Neuron (in vitro differentiated cells): ENCODE data around the gene OR2H2.

Experiments used
- H2AFZ ChIP-seq: one replicate; pipeline ENCODE4 v1.6.1; 2013; ENCODE audit warnings: low read depth, mild to moderate bottlenecking, inconsistent platforms, low read length, moderate library complexity
- H3K27me3 ChIP-seq: one replicate; pipeline ENCODE4 v1.6.1; 2013; ENCODE audit warnings: low read length; ENCODE audit not compliant: insufficient read depth
- H3K36me3 ChIP-seq: one replicate; pipeline ENCODE4 v1.6.1; 2013; ENCODE audit warnings: low read length; ENCODE audit not compliant: insufficient read depth
- H3K4me1 ChIP-seq: one replicate; pipeline ENCODE4 v1.6.1; 2013; ENCODE audit warnings: low read length; ENCODE audit not compliant: insufficient read depth
- H3K4me3 ChIP-seq: 2 replicates; pipeline ENCODE4 v1.5.1; 2013; ENCODE audit warnings: mild to moderate bottlenecking, low read length, moderate library complexity
- H3K9me3 ChIP-seq: one replicate; pipeline ENCODE4 v1.6.1; 2013; ENCODE audit warnings: low read length

The OR2H2 gene

GRCh38 chr6:29564875-29565274 is 20.0 kb upstream of the OR2H2 start:
- no peaks in the 10 kb centered on the region for H3K9me3 ChIP-seq
- H3K27me3 ChIP-seq: peaks cover 8% of the 10 kb centered on the region
- no peaks in the 10 kb centered on the region for H3K36me3 ChIP-seq
- no peak overlapping the region for H2AFZ ChIP-seq
- H3K4me1 ChIP-seq: no peaks in the 10 kb centered on the region
- H3K4me3 ChIP-seq: no peak overlapping the region

GRCh38 chr6:29566856-29567255 is 18.1 kb upstream of the OR2H2 start:
- no peaks in the 10 kb centered on the region for H3K36me3 ChIP-seq
- no peak overlapping the region for H2AFZ ChIP-seq
- H3K4me1 ChIP-seq: no peaks in the 10 kb centered on the region
- H3K27me3 ChIP-seq: peaks cover 6% of the 10 kb centered on the region
- no peaks in the 10 kb centered on the region for H3K9me3 ChIP-seq
- H3K4me3 ChIP-seq: no peak overlapping the region

- H3K9me3 ChIP-seq: no peaks in the 10 kb centered on the region
- H3K4me1 ChIP-seq: no peaks in the 10 kb centered on the region
- H3K27me3 ChIP-seq: peaks cover 5% of the 10 kb centered on the region
- no peak overlapping the region for H2AFZ ChIP-seq
- no peak overlapping the region for H3K4me3 ChIP-seq
- no peaks in the 10 kb centered on the region for H3K36me3 ChIP-seq
Observed at GRCh38 chr6:29567541-29567940, 17.4 kb upstream of the OR2H2 start.

- H3K9me3 ChIP-seq: no peaks in the 10 kb centered on the region
- peaks cover 5% of the 10 kb centered on the region for H3K27me3 ChIP-seq
- H3K4me1 ChIP-seq: no peaks in the 10 kb centered on the region
- no peak overlapping the region for H2AFZ ChIP-seq
- H3K4me3 ChIP-seq: no peak overlapping the region
- H3K36me3 ChIP-seq: no peaks in the 10 kb centered on the region
Observed at GRCh38 chr6:29567991-29568390, 16.9 kb upstream of the OR2H2 start.

- peaks cover 10% of the 10 kb centered on the region for H3K27me3 ChIP-seq
- H3K36me3 ChIP-seq: no peaks in the 10 kb centered on the region
- H3K4me1 ChIP-seq: no peaks in the 10 kb centered on the region
- H2AFZ ChIP-seq: no peak overlapping the region
- no peaks in the 10 kb centered on the region for H3K9me3 ChIP-seq
- no peak overlapping the region for H3K4me3 ChIP-seq
Observed at GRCh38 chr6:29576056-29576455, 8.9 kb upstream of the OR2H2 start.

- H3K4me1 ChIP-seq: no peaks in the 10 kb centered on the region
- no peak overlapping the region for H3K4me3 ChIP-seq
- H3K27me3 ChIP-seq: peaks cover 7% of the 10 kb centered on the region
- no peaks in the 10 kb centered on the region for H3K9me3 ChIP-seq
- no peak overlapping the region for H2AFZ ChIP-seq
- no peaks in the 10 kb centered on the region for H3K36me3 ChIP-seq
Observed at GRCh38 chr6:29577544-29577943, 7.4 kb upstream of the OR2H2 start.

- Histone ChIP-seq H2AFZ (no peak overlapping the region), H3K4me3 (no peak overlapping the region), H3K27me3 (no peaks in the 10 kb centered on the region), H3K36me3 (no peaks in the 10 kb centered on the region), H3K9me3 (no peaks in the 10 kb centered on the region), H3K4me1 (no peaks in the 10 kb centered on the region)
Observed at GRCh38 chr6:29589423-29590048, 4.6 kb downstream of the OR2H2 start.

GRCh38 chr6:29590218-29590808 is 5.4 kb downstream of the OR2H2 start:
- no peaks in the 10 kb centered on the region for H3K9me3 ChIP-seq
- H3K36me3 ChIP-seq: no peaks in the 10 kb centered on the region
- H3K4me3 ChIP-seq: no peak overlapping the region
- no peaks in the 10 kb centered on the region for H3K4me1 ChIP-seq
- no peak overlapping the region for H2AFZ ChIP-seq
- H3K27me3 ChIP-seq: no peaks in the 10 kb centered on the region

GRCh38 chr6:29591677-29592076 is 6.8 kb downstream of the OR2H2 start:
- no peak overlapping the region for H2AFZ ChIP-seq
- H3K9me3 ChIP-seq: no peaks in the 10 kb centered on the region
- no peaks in the 10 kb centered on the region for H3K27me3 ChIP-seq
- H3K4me1 ChIP-seq: no peaks in the 10 kb centered on the region
- H3K4me3 ChIP-seq: no peak overlapping the region
- no peaks in the 10 kb centered on the region for H3K36me3 ChIP-seq

- H3K4me1 ChIP-seq: no peaks in the 10 kb centered on the region
- H3K27me3 ChIP-seq: no peaks in the 10 kb centered on the region
- H3K9me3 ChIP-seq: no peaks in the 10 kb centered on the region
- H2AFZ ChIP-seq: no peak overlapping the region
- no peak overlapping the region for H3K4me3 ChIP-seq
- no peaks in the 10 kb centered on the region for H3K36me3 ChIP-seq
Observed at GRCh38 chr6:29593199-29593855, 8.4 kb downstream of the OR2H2 start.

GRCh38 chr6:29596381-29596900 is 11.5 kb downstream of the OR2H2 start:
- no peaks in the 10 kb centered on the region for H3K9me3 ChIP-seq
- no peak overlapping the region for H3K4me3 ChIP-seq
- peaks cover 9% of the 10 kb centered on the region for H3K36me3 ChIP-seq
- no peak overlapping the region for H2AFZ ChIP-seq
- no peaks in the 10 kb centered on the region for H3K4me1 ChIP-seq
- H3K27me3 ChIP-seq: no peaks in the 10 kb centered on the region

- H3K4me1 ChIP-seq: no peaks in the 10 kb centered on the region
- no peaks in the 10 kb centered on the region for H3K27me3 ChIP-seq
- peaks cover 15% of the 10 kb centered on the region for H3K36me3 ChIP-seq
- no peak overlapping the region for H2AFZ ChIP-seq
- no peaks in the 10 kb centered on the region for H3K9me3 ChIP-seq
- H3K4me3 ChIP-seq: no peak overlapping the region
Observed at GRCh38 chr6:29597184-29597583, 12.3 kb downstream of the OR2H2 start.

GRCh38 chr6:29598172-29598747 is 13.3 kb downstream of the OR2H2 start:
- Histone ChIP-seq H3K4me3 (no peak overlapping the region), H2AFZ (no peak overlapping the region), H3K36me3 (peaks cover 17% of the 10 kb centered on the region), H3K4me1 (peaks cover 7% of the 10 kb centered on the region), H3K9me3 (no peaks in the 10 kb centered on the region), H3K27me3 (no peaks in the 10 kb centered on the region)
